GM18868 (cell line): ENCODE results near the gene HTR2B.
"Not testable (repeated sequence)": the region's sequence is repeated elsewhere in the genome, so short reads cannot be mapped to it uniquely, and the experiment has no call there.

ENCODE experiments used
- ATAC-seq: cut with Tn5 transposase; IDR thresholded peaks from one replicate; pipeline ENCODE4 v1.9.1; 2021; ENCODE audit warnings: mild to moderate bottlenecking, moderate library complexity; ENCODE audit not compliant: unreplicated experiment

Gene HTR2B

GRCh38 chr2:231099918-231100317, 24.9 kb downstream of the HTR2B start:
- ATAC-seq = no peak

DNA sequence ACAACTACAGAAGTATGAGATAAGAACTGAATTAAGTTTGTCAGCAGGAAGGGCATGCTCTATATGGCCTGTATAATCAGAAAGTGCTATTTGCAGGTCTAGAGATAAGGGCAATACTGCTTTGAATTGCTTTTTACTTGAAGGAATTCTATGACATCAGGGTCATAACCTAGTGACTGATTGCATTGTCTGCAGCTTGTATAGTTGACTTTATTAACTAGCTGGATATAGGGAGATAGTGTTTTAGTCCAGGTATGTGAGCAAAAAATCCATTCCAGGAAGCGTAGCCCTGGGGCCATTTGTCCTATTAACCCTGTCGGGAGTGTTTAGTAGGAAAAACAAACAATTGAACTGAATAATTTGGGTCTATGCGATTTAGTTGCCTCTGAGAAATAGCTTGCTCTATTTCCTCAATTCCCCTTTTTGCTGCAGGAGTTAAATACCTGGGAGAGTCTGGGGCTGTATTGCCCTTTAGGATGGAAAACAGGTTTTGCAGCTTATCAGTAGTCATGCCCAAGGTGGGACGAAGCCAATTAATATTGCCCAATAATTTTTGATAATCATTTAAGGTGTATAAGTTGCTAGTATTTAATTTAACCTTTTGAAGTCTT, 30.0 kb downstream of the HTR2B start:
- no peak for ATAC-seq

DNA sequence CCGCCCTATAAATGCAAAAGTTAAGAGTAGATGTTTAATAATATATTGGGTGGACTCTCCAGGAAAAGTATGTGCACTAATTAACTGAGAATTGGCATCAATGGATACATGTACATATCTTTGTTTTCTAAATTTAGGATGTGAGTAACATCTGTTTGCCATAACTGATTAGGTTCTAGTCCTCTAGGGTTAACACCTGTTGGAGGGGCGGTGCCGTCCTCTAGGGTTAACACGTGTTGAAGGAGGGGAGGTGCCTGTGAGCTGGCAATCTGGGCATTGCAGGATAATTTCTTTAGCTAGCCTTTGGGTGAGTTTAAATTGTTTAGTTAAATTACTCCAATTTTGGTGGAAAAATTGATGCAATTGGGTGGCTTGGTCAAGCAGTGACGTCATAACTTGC, 30.9 kb downstream of the HTR2B start:
- ATAC-seq = no peak

DNA sequence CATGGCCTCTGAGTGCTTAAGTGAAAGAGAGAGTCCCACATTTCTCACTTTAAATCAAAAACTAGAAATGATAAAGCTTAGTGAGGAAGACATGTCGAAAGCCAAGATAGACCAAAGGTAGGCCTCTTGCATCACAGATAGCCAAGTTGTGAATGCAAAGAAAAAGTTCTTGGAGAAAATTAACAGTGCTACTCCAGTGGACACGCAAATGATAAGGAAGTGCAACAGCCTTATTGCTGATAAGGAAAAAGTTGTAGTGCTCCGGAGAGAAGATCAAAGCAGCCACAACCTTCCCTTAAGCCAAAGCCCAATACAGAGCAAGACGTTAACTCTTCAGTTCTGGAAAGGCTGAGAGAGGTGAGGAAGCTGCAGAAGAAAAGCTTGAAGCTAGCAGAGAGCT, 36.1 kb downstream of the HTR2B start:
- no peak for ATAC-seq

DNA sequence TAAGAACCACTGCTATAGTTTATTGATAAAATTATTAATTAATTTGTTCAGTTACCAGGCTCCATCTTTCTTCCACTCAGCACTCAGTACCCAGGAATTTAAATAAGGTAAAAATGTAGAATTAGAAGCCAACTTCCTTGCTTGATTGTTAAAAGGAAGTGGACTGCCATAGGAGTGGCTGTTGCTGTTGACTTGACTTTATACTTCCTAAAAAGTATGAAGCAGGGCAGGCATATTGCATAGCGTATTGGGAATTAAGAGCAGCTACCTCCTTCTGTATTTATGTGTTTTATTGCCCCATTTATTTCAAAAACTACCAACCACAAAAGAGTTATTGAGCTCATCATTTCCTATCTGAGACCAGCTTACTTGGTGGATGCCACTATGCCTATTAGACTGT, 40.3 kb downstream of the HTR2B start:
- no peak for ATAC-seq

DNA sequence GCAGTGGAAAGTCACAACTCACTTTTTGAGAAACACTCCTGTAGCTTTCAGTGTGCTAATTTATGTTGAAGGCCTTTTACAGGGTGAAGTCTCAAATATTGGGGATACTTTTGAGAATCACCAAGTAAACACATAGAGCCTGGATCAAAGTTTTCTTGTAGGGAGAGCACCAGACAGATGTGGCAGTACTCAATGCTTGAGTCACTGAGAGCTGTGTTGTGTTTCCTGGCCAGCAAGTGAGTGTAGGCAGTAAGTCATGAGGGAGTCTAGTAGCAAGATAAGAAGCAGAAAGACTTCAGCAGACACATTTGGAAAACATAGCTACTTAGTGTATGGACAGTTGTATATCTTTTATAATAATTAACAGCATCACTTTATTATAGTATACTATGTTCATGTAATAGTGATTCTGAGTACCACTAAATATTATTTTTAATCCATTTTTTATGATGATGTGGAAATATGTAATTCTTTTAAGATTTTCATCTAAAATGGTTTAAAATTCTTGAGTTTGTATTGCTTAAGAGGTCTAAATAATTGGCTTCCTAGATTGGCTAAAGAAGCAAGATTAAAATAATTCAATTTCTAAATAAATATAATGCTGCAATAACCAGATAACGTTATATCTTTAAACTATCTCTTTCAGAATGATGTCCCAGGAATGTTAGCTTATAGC, 55.3 kb downstream of the HTR2B start:
- no peak for ATAC-seq

GRCh38 chr2:231068525-231069222, 56.2 kb downstream of the HTR2B start:
- no peak for ATAC-seq

- not testable (repeated sequence) for ATAC-seq
These were observed 57.3 kb downstream of the HTR2B start for GRCh38 chr2:231067531-231067930.

GRCh38 chr2:231065966-231066365, 58.9 kb downstream of the HTR2B start:
- ATAC-seq = no peak

DNA sequence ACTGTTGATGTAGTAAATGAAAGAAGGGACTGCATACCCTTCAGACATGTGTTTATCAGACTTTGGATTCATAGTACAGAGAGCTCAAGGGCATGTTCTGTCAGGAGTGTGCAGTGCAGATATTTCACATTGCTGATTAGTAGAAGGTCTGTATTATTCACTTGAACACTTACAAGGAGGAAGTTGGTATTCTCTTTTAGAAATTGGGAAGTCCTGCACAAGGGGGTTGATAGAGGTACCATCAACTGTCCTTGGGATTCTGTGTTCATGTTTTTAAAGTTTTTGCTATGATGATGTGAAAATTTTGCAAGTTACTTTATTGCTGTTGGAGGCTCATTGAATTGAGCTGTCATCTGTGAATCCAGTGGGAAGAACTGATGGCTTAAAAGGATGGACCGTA, 61.5 kb downstream of the HTR2B start:
- no peak for ATAC-seq

- ATAC-seq = no peak
These were observed 62.1 kb downstream of the HTR2B start for GRCh38 chr2:231062776-231063175.

DNA sequence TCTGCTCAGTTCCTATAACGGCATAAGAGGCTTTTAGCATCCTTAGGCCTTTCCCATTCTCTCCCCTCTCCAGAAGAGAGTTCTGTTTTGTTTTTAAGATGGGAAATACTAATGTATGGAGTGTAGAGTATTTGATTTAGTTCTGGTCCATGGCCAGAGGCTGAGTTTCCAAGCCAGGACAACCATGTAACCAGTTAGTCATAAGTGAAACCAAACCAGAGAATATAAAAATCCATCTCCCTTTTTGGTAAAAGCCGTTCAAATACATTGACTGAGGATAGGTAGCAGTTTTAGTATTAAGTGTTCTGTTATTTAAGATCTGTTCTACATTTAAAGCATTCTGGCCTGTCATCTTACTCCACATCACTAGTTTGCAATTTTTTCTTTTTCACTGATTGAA, 65.1 kb downstream of the HTR2B start:
- ATAC-seq = no peak

DNA sequence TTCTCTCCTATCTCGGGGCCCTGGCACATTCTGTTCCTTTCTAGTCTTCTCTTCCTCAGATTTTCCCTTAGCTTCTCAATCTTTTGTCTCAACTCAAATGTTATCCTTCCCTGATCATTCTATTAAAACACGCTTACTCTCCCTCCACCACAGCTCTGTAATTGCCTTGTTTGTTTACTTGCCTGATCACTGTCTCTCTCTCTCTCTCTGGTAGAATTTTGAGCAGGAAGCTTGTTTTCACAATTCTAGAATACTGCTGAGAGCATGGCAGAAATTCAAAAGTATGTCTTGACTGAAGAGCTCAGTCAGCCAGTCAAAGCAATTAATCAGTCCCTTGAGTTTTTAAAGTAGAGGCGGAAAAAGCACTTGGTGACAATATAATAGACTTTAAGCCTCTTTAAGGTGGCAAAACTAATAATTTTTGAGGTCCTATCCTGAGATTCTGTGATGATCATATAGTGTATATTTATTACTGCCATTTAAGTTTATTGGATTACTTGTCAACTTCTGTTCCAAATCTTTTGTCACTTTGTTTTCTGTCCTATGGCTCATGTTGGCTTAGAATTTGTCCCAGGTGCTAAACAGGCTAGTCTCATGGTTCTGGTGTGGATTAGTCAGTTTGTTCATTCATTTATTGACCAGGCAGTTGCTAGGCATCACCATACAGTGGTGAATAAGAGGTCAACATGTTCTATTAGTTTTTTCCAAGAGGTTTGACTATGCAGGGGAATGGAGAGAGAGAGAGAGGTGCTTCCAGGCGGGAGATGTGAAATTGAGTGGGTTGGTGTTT, 65.9 kb downstream of the HTR2B start:
- no peak for ATAC-seq
